Caco-2 (cell line): ENCODE results near the gene ADRA2A. TPM values are rescaled to one million over a fixed set of nuclear protein-coding genes. Genes with fewer than 3 reads are reported as not detected.

Experiments
- BruUV-seq: library from RNA; stranded (reverse); fragments of 400-500 nt; replicated peaks from 2 replicates; lab custom pipeline; 2021; lab: Mats Ljungman, UMichigan
- CTCF ChIA-PET: fragments of 300-600 bp; sonication (Branson Sonifier 250); formaldehyde crosslinking; loops from one replicate; lab custom pipeline; 2022; ENCODE audit warnings: antibody characterized with exemption; lab: Charles Lee
- POLR2A ChIA-PET: fragments of 300-600 bp; sonication (Branson Sonifier 250); formaldehyde crosslinking; loops from one replicate; lab custom pipeline; 2022; ENCODE audit warnings: antibody characterized with exemption; lab: Charles Lee
- DNase-seq, 2 experiments: peaks; one replicate each; pipeline versions ENCODE4 v3.0.0 to v3.0.0-alpha.2; 2020 to 2022
- H3K27me3 ChIP-seq: replicated peaks from 2 replicates; pipeline ENCODE4 v1.6.0; 2011; ENCODE audit warnings: low read length; ENCODE audit not compliant: control insufficient read depth, insufficient read depth
- H3K36me3 ChIP-seq: 2 replicates; pipeline ENCODE4 v1.5.1; 2011; ENCODE audit warnings: low read length; ENCODE audit not compliant: control insufficient read depth, insufficient read depth
- H3K4me1 ChIP-seq: fragments of 250-450 bp; sonication (Bioruptor Pico); 2 replicates; pipeline ENCODE4 v1.5.1; 2020; ENCODE audit warnings: mild to moderate bottlenecking
- H3K4me3 ChIP-seq: 2 replicates; pipeline ENCODE4 v1.5.1; 2011; ENCODE audit warnings: low read depth, mild to moderate bottlenecking, control low read depth, low read length
- H3K9me3 ChIP-seq: fragments of 250-450 bp; sonication (Bioruptor Pico); 2 replicates; pipeline ENCODE4 v1.5.1; 2020; ENCODE audit warnings: mild to moderate bottlenecking, moderate library complexity
- H3K27ac Mint-ChIP-seq: one replicate; pipeline ENCODE4 v1.8.0; 2022; ENCODE audit warnings: mixed read lengths; ENCODE audit not compliant: unreplicated experiment
- H3K27me3 Mint-ChIP-seq: one replicate; pipeline ENCODE4 v1.8.0; 2022; ENCODE audit warnings: mixed read lengths; ENCODE audit not compliant: insufficient read depth, unreplicated experiment
- H3K36me3 Mint-ChIP-seq: one replicate; pipeline ENCODE4 v1.8.0; 2022; ENCODE audit warnings: mild to moderate bottlenecking, mixed read lengths; ENCODE audit not compliant: insufficient read depth, unreplicated experiment
- H3K4me1 Mint-ChIP-seq: one replicate; pipeline ENCODE4 v1.8.0; 2022; ENCODE audit warnings: low read depth, mixed read lengths; ENCODE audit not compliant: unreplicated experiment
- H3K4me3 Mint-ChIP-seq: one replicate; pipeline ENCODE4 v1.8.0; 2022; ENCODE audit warnings: mild to moderate bottlenecking, moderate library complexity, mixed read lengths; ENCODE audit not compliant: unreplicated experiment
- H3K9me3 Mint-ChIP-seq: one replicate; pipeline ENCODE4 v1.8.0; 2022; ENCODE audit warnings: mixed read lengths; ENCODE audit not compliant: unreplicated experiment
- intact Hi-C: fragments of 100-400 bp; cut with micrococcal nuclease; formaldehyde crosslinking; loops from one replicate; pipeline ENCODE4 v1.10.0; 2022; ENCODE audit not compliant: unreplicated experiment
- total RNA-seq: library from RNA; stranded (reverse); gene quantifications from 2 replicates; pipeline ENCODE4 v1.2.3, GENCODE V29; 2022
- TF ChIP-seq, protein P1 (sequence below), 2 experiments: fragments of 200-600 bp in 1 of 2; IDR thresholded peaks; 1 replicate in 1 of 2; 2 replicates in 1 of 2; pipeline versions ENCODE4 v1.5.1 to v1.8.0; 2011 to 2022; ENCODE audit warnings: antibody characterized with exemption in 1 of 2, control low read depth in 1 of 2, inconsistent platforms in 1 of 2, low read depth in 1 of 2, low read length in 1 of 2, mild to moderate bottlenecking in 1 of 2, moderate library complexity in 1 of 2; ENCODE audit not compliant: insufficient read depth in 1 of 2, severe bottlenecking in 1 of 2, unreplicated experiment in 1 of 2

Gene ADRA2A
- total RNA-seq, 1 experiment from 2014 or later = 0.70 TPM

DNA sequence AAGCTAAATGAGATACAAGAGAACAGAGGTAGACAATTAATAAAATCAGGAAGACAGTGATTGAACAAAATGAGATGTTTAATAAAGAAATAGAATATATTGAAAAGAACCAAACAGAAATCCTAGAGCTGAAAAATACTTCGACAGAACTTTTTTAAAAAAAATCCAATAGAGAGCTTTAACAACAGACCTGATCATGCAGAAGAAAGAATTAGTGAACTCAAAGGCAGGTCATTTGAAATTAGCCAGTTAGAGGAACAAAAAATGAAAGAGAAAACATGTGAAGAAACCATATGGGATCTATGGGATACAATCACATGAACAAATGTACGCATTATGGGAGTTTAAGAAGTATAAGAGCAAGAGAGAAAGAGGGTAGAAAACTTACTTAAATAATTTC lies 37.3 kb upstream of the ADRA2A start:
- Mint-ChIP-seq H3K27ac (no peak overlapping the region), H3K9me3 (peaks cover 44% of the 10 kb centered on the region), H3K36me3 (no peaks in the 10 kb centered on the region), H3K4me1 (no peaks in the 10 kb centered on the region), H3K27me3 (no peaks in the 10 kb centered on the region), H3K4me3 (no peak overlapping the region)
- intact Hi-C loops = no loop called here
- Histone ChIP-seq H3K27me3 (no peaks in the 10 kb centered on the region), H3K4me3 (no peak overlapping the region), H3K36me3 (no peaks in the 10 kb centered on the region), H3K4me1 (no peaks in the 10 kb centered on the region), H3K9me3 (peaks cover 23% of the 10 kb centered on the region)
- ChIA-PET CTCF (no interaction called here), POLR2A (no interaction called here)
- BruUV-seq = no TSS peak
- TF ChIP-seq, protein P1, sequence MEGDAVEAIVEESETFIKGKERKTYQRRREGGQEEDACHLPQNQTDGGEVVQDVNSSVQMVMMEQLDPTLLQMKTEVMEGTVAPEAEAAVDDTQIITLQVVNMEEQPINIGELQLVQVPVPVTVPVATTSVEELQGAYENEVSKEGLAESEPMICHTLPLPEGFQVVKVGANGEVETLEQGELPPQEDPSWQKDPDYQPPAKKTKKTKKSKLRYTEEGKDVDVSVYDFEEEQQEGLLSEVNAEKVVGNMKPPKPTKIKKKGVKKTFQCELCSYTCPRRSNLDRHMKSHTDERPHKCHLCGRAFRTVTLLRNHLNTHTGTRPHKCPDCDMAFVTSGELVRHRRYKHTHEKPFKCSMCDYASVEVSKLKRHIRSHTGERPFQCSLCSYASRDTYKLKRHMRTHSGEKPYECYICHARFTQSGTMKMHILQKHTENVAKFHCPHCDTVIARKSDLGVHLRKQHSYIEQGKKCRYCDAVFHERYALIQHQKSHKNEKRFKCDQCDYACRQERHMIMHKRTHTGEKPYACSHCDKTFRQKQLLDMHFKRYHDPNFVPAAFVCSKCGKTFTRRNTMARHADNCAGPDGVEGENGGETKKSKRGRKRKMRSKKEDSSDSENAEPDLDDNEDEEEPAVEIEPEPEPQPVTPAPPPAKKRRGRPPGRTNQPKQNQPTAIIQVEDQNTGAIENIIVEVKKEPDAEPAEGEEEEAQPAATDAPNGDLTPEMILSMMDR (IDR thresholded peaks at IDR 0.05; ENCODE audit: insufficient read depth in 1 of 2, low read depth in 1 of 2, low read length in 1 of 2, severe bottlenecking in 1 of 2, unreplicated experiment in 1 of 2) = no peak
- no peak for DNase-seq

DNA sequence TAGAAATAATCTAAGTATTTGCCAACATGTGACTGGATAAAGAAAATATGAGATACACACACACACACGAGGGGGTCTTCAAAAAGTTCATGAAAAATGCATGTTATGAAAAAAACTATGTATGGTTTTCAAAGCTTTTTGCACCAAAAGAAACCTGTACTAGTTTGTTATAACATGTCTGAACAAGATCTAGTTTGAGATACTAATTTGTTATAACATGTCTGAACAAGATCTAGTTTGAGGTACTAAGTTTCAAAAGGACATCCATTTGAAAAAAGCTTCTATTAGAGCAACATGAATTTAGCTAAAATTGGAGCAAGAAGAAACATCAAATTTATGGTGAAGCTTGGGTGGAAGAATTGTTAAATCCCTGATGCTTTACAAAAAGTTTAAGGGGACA lies 19.8 kb upstream of the ADRA2A start:
- Histone ChIP-seq H3K4me3 (no peak overlapping the region), H3K9me3 (no peaks in the 10 kb centered on the region), H3K4me1 (no peaks in the 10 kb centered on the region), H3K36me3 (no peaks in the 10 kb centered on the region), H3K27me3 (no peaks in the 10 kb centered on the region)
- no peaks in the 10 kb centered on the region for H3K36me3 Mint-ChIP-seq
- H3K27me3 Mint-ChIP-seq = peaks cover 3% of the 10 kb centered on the region
- H3K4me1 Mint-ChIP-seq = no peaks in the 10 kb centered on the region
- no peak for DNase-seq
- peaks cover 10% of the 10 kb centered on the region for H3K9me3 Mint-ChIP-seq
- ChIA-PET CTCF (no interaction called here), POLR2A (no interaction called here)
- no peak overlapping the region for H3K4me3 Mint-ChIP-seq
- TF ChIP-seq, protein P1 (IDR thresholded peaks at IDR 0.05; ENCODE audit: insufficient read depth in 1 of 2, low read depth in 1 of 2, low read length in 1 of 2, severe bottlenecking in 1 of 2, unreplicated experiment in 1 of 2) = no peak
- no peak overlapping the region for H3K27ac Mint-ChIP-seq
- intact Hi-C loops = no loop called here
- no TSS peak for BruUV-seq

DNA sequence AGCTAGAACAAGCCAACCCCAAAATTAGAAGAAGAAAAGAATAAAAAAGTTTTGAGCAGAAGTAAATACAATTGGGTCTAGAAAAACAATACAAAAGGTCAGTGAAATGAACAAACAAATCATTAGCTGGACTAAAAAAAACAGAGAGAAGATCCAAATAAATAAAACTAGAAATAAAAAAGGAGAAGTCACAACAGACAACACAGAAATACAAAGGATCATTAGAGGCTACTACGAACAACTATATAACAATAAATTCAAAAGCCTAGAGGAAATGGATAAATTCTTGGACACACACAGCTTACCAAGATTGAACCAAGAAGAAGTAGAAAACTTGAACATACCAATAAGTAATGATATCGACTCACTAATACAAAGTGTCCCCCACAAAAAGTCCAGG lies 13.4 kb upstream of the ADRA2A start:
- DNase-seq = no peak
- H3K27ac Mint-ChIP-seq = no peak overlapping the region
- BruUV-seq = no TSS peak
- intact Hi-C loops = no loop called here
- no peaks in the 10 kb centered on the region for H3K9me3 Mint-ChIP-seq
- peaks cover 20% of the 10 kb centered on the region for H3K27me3 Mint-ChIP-seq
- CTCF ChIA-PET = no interaction called here
- H3K4me1 Mint-ChIP-seq = no peaks in the 10 kb centered on the region
- TF ChIP-seq, protein P1 (IDR thresholded peaks at IDR 0.05; ENCODE audit: insufficient read depth in 1 of 2, low read depth in 1 of 2, low read length in 1 of 2, severe bottlenecking in 1 of 2, unreplicated experiment in 1 of 2) = no peak
- Histone ChIP-seq H3K4me3 (no peak overlapping the region), H3K27me3 (no peaks in the 10 kb centered on the region), H3K9me3 (no peaks in the 10 kb centered on the region), H3K4me1 (no peaks in the 10 kb centered on the region), H3K36me3 (no peaks in the 10 kb centered on the region)
- POLR2A ChIA-PET = no interaction called here
- no peaks in the 10 kb centered on the region for H3K36me3 Mint-ChIP-seq
- no peak overlapping the region for H3K4me3 Mint-ChIP-seq
